Kidney epithelial cell (primary cell): ENCODE results near the gene UBAC2. TPM values are rescaled to one million over a fixed set of nuclear protein-coding genes. Genes with fewer than 3 reads are reported as not detected.

Experiments used
- DNase-seq: peaks from one replicate; pipeline ENCODE4 v3.0.0-alpha.2; 2010; ENCODE audit warnings: low read depth
- H3K27me3 ChIP-seq: 2 replicates; pipeline ENCODE4 v1.6.0; 2011; ENCODE audit warnings: low read length; ENCODE audit not compliant: control insufficient read depth, insufficient read depth
- H3K36me3 ChIP-seq: 2 replicates; pipeline ENCODE4 v1.5.1; 2011; ENCODE audit warnings: low read length; ENCODE audit not compliant: control insufficient read depth, insufficient read depth
- H3K4me3 ChIP-seq: 2 replicates; pipeline ENCODE4 v1.5.1; 2011; ENCODE audit warnings: low read depth, mild to moderate bottlenecking, control low read depth, low read length
- CTCF ChIP-seq: IDR thresholded peaks from 2 replicates; pipeline ENCODE4 v1.5.1; 2011; ENCODE audit warnings: mild to moderate bottlenecking, moderate library complexity, low read length, control low read depth, inconsistent platforms; ENCODE audit not compliant: insufficient read depth, poor library complexity, severe bottlenecking
- total RNA-seq: library from RNA; depleted of rRNA; stranded (reverse); fragments of >200 nt; gene quantifications from 2 replicates; pipeline ENCODE4 v1.2.3, GENCODE V29; 2015

Gene UBAC2
- total RNA-seq, 1 donor from 2014 or later, result 83.6 TPM

GRCh38 chr13:99340638-99341037 is 140.0 kb downstream of the UBAC2 start:
- TF ChIP-seq CTCF, result no peak
- no peak for DNase-seq
- Histone ChIP-seq H3K4me3 (no peak overlapping the region), H3K27me3 (no peaks in the 10 kb centered on the region), H3K36me3 (peaks cover 1% of the 10 kb centered on the region)

- no peak for DNase-seq
- no peak for TF ChIP-seq CTCF
- Histone ChIP-seq H3K27me3 (no peaks in the 10 kb centered on the region), H3K36me3 (peaks cover 1% of the 10 kb centered on the region), H3K4me3 (no peak overlapping the region)
Observed at GRCh38 chr13:99341969-99342722, 141.5 kb downstream of the UBAC2 start.

- DNase-seq, result no peak
- TF ChIP-seq CTCF, result no peak
- no peaks in the 10 kb centered on the region for H3K27me3 ChIP-seq
- H3K4me3 ChIP-seq, result no peak overlapping the region
- peaks cover 1% of the 10 kb centered on the region for H3K36me3 ChIP-seq
Observed at GRCh38 chr13:99342723-99343315, 142.2 kb downstream of the UBAC2 start.

- H3K27me3 ChIP-seq, result no peaks in the 10 kb centered on the region
- peaks cover 1% of the 10 kb centered on the region for H3K36me3 ChIP-seq
- TF ChIP-seq CTCF, result no peak
- DNase-seq, result no peak
- H3K4me3 ChIP-seq, result no peak overlapping the region
Observed at GRCh38 chr13:99344610-99345208, 144.1 kb downstream of the UBAC2 start.

- Histone ChIP-seq H3K4me3 (no peak overlapping the region), H3K27me3 (no peaks in the 10 kb centered on the region), H3K36me3 (peaks cover 1% of the 10 kb centered on the region)
- no peak for TF ChIP-seq CTCF
- no peak for DNase-seq
Observed at GRCh38 chr13:99345345-99345744, 144.7 kb downstream of the UBAC2 start.
